Measurements from ENCODE around the gene LMTK2.
"Not testable (repeated sequence)": the region's sequence is repeated elsewhere in the genome, so short reads cannot be mapped to it uniquely, and the experiment has no call there.

LMTK2 gene

GRCh38 chr7:98107313-98107721 lies 655 bp downstream of the LMTK2 start:
- peak; percentile 52 for DNase-seq

GRCh38 chr7:98110249-98111022 lies 3.8 kb downstream of the LMTK2 start:
- DNase-seq: peak; percentile 19

GRCh38 chr7:98112077-98112476 lies 5.4 kb downstream of the LMTK2 start:
- DNase-seq: no peak

- no peak for DNase-seq
Measured at GRCh38 chr7:98115746-98116525, 9.3 kb downstream of the LMTK2 start.

GRCh38 chr7:98116656-98117461 lies 10.2 kb downstream of the LMTK2 start:
- DNase-seq: no peak

GRCh38 chr7:98119256-98119918 lies 12.7 kb downstream of the LMTK2 start:
- DNase-seq: no peak

GRCh38 chr7:98120559-98120958 lies 13.9 kb downstream of the LMTK2 start:
- DNase-seq: no peak

- not testable (repeated sequence) for DNase-seq
Measured at GRCh38 chr7:98121388-98121787, 14.7 kb downstream of the LMTK2 start.

GRCh38 chr7:98123365-98123696 lies 16.7 kb downstream of the LMTK2 start:
- DNase-seq: no peak

GRCh38 chr7:98125759-98126158 lies 19.1 kb downstream of the LMTK2 start:
- DNase-seq: no peak

- DNase-seq: no peak
Measured at GRCh38 chr7:98126311-98127142, 19.9 kb downstream of the LMTK2 start.

GRCh38 chr7:98128346-98128745 lies 21.7 kb downstream of the LMTK2 start:
- no peak for DNase-seq

- no peak for DNase-seq
Measured at GRCh38 chr7:98130959-98131358, 24.3 kb downstream of the LMTK2 start.

GRCh38 chr7:98133181-98133580 lies 26.5 kb downstream of the LMTK2 start:
- no peak for DNase-seq

- DNase-seq: no peak
Measured at GRCh38 chr7:98133621-98134303, 27.1 kb downstream of the LMTK2 start.

- DNase-seq: no peak
Measured at GRCh38 chr7:98134420-98135228, 28.0 kb downstream of the LMTK2 start.

GRCh38 chr7:98135984-98136383 lies 29.3 kb downstream of the LMTK2 start:
- no peak for DNase-seq

- no peak for DNase-seq
Measured at GRCh38 chr7:98136423-98136822, 29.8 kb downstream of the LMTK2 start.

GRCh38 chr7:98137134-98137825 lies 30.6 kb downstream of the LMTK2 start:
- no peak for DNase-seq

GRCh38 chr7:98137826-98138151 lies 31.1 kb downstream of the LMTK2 start:
- DNase-seq: no peak

Measured in NCI-H146 (cell line).